H1 (cell line): Measurements from ENCODE around the gene WDR77.

Experiments used
- ASH2L ChIP-seq: fragments of 200-600, 300-600 bp; sonication (generic); IDR thresholded peaks from one replicate; pipeline ENCODE4 v1.7.1; 2017; ENCODE audit warnings: low read length
- ATF3 ChIP-seq: IDR thresholded peaks from 2 replicates; pipeline ENCODE4 v1.6.1; 2011; ENCODE audit warnings: low read depth, mild to moderate bottlenecking, low read length; ENCODE audit not compliant: insufficient read depth
- CHD2 ChIP-seq: IDR thresholded peaks from 2 replicates; pipeline ENCODE4 v1.6.1; 2012; ENCODE audit warnings: low read length, improper control_type of control experiment
- EP300 ChIP-seq, 2 experiments: IDR thresholded peaks; 1 replicate in 1 of 2; 2 replicates in 1 of 2; pipeline ENCODE4 v1.6.1; 2011 to 2012; ENCODE audit warnings: low read depth in 2 of 2, low read length in 2 of 2, mild to moderate bottlenecking in 2 of 2, borderline replicate concordance in 1 of 2, inconsistent platforms in 1 of 2, moderate library complexity in 1 of 2
- EZH2 ChIP-seq: fragments of 200-600 bp; sonication (generic); IDR thresholded peaks from 2 replicates; pipeline ENCODE4 v1.7.1; 2012; ENCODE audit warnings: low read depth, mild to moderate bottlenecking, moderate library complexity, low read length, inconsistent platforms; ENCODE audit not compliant: severe bottlenecking
- HDAC2 ChIP-seq, 2 experiments: fragments of 300-600 bp in 1 of 2; sonication (generic) in 1 of 2; IDR thresholded peaks; 2 replicates each; pipeline ENCODE4 v1.6.1; 2011 to 2012; ENCODE audit warnings: low read depth in 2 of 2, low read length in 2 of 2, mild to moderate bottlenecking in 2 of 2, moderate library complexity in 2 of 2, borderline replicate concordance in 1 of 2, inconsistent platforms in 1 of 2
- POLR2A ChIP-seq, 2 experiments: IDR thresholded peaks; 1 replicate in 1 of 2; 2 replicates in 1 of 2; pipeline ENCODE4 v1.6.1; 2011; ENCODE audit warnings: low read depth in 2 of 2, low read length in 2 of 2, mild to moderate bottlenecking in 2 of 2; ENCODE audit errors: control extremely low read depth in 1 of 2
- POLR2AphosphoS5 ChIP-seq: IDR thresholded peaks from 2 replicates; pipeline ENCODE4 v1.6.1; 2011; ENCODE audit warnings: low read depth, low read length
- RAD21 ChIP-seq, 2 experiments: IDR thresholded peaks in 1 of 2; conservative IDR thresholded peaks in 1 of 2; 2 replicates each; pipeline ENCODE4 v1.6.1; 2011; ENCODE audit warnings: low read depth in 2 of 2, low read length in 2 of 2, improper control_type of control experiment in 1 of 2, inconsistent platforms in 1 of 2, mild to moderate bottlenecking in 1 of 2, moderate library complexity in 1 of 2
- RBBP5 ChIP-seq: IDR thresholded peaks from 2 replicates; pipeline ENCODE4 v1.7.1; 2012; ENCODE audit warnings: low read depth, mild to moderate bottlenecking, inconsistent platforms, low read length, moderate library complexity, borderline replicate concordance
- SP1 ChIP-seq: IDR thresholded peaks from 2 replicates; pipeline ENCODE4 v1.6.1; 2011; ENCODE audit warnings: low read depth, low read length
- TAF1 ChIP-seq: IDR thresholded peaks from 2 replicates; pipeline ENCODE4 v1.6.1; 2011; ENCODE audit warnings: mild to moderate bottlenecking, low read depth, low read length
- TCF12 ChIP-seq: IDR thresholded peaks from 2 replicates; pipeline ENCODE4 v1.6.1; 2011; ENCODE audit warnings: low read depth, mild to moderate bottlenecking, low read length
- TF ChIP-seq, protein P1 (sequence below), 3 experiments: IDR thresholded peaks; 1 replicate in 2 of 3; 2 replicates in 1 of 3; pipeline versions ENCODE4 v1.5.1 to v1.6.1; 2011; ENCODE audit warnings: low read length in 3 of 3, mild to moderate bottlenecking in 3 of 3, inconsistent platforms in 2 of 3, low read depth in 1 of 3, moderate library complexity in 1 of 3; ENCODE audit not compliant: insufficient read depth in 1 of 3; ENCODE audit errors: control extremely low read depth in 1 of 3

- TF ChIP-seq HDAC2 (IDR thresholded peaks at IDR 0.05; ENCODE audit: borderline replicate concordance in 1 of 2, low read depth in 2 of 2, low read length in 2 of 2) (no peak), EP300 (IDR thresholded peaks at IDR 0.05; ENCODE audit: borderline replicate concordance in 1 of 2, low read depth in 2 of 2, low read length in 2 of 2) (no peak), POLR2AphosphoS5 (no peak), CHD2 (no peak), RBBP5 (no peak), RAD21 (IDR thresholded peaks at IDR 0.05 in 1 of 2, conservative IDR thresholded peaks at IDR 0.05 in 1 of 2; ENCODE audit: low read depth in 2 of 2, low read length in 2 of 2) (no peak), EZH2 (no peak), ASH2L (no peak), ATF3 (no peak), SP1 (no peak), POLR2A (IDR thresholded peaks at IDR 0.05; ENCODE audit: control extremely low read depth in 1 of 2, low read depth in 2 of 2, low read length in 2 of 2) (no peak), TCF12 (no peak), TAF1 (no peak)
- TF ChIP-seq, protein P1, sequence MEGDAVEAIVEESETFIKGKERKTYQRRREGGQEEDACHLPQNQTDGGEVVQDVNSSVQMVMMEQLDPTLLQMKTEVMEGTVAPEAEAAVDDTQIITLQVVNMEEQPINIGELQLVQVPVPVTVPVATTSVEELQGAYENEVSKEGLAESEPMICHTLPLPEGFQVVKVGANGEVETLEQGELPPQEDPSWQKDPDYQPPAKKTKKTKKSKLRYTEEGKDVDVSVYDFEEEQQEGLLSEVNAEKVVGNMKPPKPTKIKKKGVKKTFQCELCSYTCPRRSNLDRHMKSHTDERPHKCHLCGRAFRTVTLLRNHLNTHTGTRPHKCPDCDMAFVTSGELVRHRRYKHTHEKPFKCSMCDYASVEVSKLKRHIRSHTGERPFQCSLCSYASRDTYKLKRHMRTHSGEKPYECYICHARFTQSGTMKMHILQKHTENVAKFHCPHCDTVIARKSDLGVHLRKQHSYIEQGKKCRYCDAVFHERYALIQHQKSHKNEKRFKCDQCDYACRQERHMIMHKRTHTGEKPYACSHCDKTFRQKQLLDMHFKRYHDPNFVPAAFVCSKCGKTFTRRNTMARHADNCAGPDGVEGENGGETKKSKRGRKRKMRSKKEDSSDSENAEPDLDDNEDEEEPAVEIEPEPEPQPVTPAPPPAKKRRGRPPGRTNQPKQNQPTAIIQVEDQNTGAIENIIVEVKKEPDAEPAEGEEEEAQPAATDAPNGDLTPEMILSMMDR (IDR thresholded peaks at IDR 0.05; ENCODE audit: control extremely low read depth in 1 of 3, insufficient read depth in 1 of 3, low read depth in 1 of 3, low read length in 3 of 3) = no peak
Observed at GRCh38 chr1:111483876-111484275, 34.8 kb upstream of the WDR77 start.
